Activated CD4-positive, alpha-beta T cell treated with anti-CD3 and anti-CD28 coated beads for 1 hour (primary cell): ENCODE results near the gene PLCH1.

Experiments
- DNase-seq: peaks from one replicate; pipeline ENCODE4 v3.0.0-alpha.2; 2020

PLCH1 gene

DNA sequence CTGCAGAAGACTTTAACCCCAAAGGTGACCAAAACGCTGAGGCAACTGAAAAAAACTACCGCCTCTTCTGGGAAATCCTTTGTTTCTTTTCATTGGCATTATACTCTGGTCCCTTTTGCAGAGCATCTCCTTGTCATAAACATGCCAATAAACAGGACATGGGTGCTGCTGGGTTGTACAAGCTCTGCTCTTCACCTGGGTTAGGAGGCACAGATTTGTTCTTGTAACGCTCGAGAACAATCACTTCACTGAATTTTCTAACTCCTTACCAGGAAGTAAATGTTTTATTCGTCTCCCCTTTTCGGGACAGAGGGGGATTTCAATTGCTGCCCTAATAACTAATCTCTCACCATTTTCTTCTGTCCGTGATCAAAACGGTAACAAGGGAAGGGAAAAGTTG is 1.3 kb downstream of the PLCH1 start:
- DNase-seq = no peak

DNA sequence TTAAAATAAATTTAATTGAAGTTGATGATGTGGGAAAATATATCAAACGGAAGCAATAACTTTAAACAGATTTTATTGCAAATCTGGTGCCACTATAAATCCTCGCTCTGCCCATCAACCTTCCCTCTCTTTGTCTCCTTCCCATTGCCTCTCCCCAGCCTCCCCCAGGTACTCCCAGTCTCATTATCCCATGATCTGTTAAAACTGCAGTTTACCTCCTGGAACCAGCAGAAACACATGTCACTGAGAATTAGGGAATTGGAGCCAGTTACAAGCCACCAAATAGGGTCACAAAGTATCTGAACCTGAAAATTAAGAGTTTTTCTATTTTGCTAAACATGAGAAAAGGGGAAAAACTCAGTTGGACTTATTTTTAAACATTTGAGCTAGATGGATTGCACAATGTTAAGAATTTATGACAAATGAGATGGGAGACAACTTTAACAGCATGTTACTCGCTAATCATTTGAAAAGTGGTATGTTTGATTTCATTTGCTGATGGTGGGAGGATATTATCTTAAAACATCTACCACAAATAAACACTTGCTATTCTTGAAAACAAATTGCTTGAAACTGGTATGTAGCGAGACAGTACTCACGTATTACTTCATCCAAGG is 2.4 kb downstream of the PLCH1 start:
- DNase-seq = no peak

GRCh38 chr3:155741603-155742002 is 3.3 kb downstream of the PLCH1 start:
- no peak for DNase-seq

DNA sequence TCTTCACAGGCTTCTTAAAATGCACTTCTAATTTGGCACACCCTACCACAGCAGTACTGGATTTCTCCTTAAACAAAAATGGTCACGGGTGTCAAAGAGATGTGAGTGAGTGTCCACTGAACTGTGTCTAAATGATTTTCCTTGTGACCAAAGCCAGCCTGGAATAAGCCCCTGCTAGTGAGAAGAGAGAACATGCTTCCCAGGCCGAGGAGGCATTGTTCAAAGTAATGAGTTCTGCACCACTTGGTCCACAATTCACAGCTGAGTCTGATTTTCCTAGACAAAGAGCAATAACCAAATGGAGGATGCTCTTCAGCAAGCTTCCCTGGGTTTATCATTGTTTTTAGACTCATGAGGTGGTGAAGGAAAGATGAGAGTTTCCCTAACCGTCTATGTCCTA is 3.8 kb downstream of the PLCH1 start:
- DNase-seq = no peak

DNA sequence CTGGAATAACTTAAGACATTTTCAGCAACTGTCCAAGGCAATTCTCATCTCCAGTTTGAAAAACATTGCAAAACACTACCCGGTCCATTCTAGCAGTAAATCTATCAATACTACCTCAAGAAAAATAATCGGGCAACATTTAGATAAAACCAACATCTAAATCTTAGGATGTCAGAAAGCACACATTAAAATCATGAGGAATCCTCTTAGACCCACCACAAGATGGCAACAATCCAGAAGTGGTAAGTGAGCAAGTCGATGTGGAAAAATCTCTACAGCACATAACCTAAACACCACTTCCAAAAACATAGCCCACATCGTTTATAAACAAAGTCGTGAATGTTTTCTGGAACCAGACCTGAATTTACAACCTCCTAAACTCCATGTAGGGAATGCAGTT is 5.7 kb downstream of the PLCH1 start:
- DNase-seq = no peak

DNA sequence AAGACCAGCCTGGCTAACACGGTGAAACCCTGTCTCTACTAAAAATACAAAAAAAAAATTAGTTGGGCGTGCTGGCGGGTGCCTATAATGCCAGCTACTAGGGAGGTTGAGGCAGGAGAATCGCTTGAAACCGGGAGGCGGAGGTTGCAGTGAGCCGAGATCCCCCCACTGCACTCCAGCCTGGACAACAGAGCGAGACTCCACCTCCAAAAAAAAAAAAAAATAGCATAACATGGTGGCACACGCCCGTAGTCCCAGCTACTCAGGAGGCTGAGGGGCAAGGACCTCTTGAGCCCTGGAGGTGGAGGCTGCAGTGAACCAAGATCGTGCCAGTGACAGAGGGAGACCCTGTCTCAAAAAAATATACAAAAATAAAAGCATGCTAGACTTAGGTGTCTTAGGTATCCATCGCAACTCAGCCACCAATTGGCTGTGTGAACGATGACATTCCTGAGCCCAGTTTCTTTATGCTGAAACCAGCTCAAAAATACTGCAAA is 6.2 kb downstream of the PLCH1 start:
- DNase-seq = no peak

- DNase-seq = no peak
Observed at GRCh38 chr3:155737844-155738460, 6.9 kb downstream of the PLCH1 start.

- no peak for DNase-seq
Observed at GRCh38 chr3:155736381-155736780, 8.5 kb downstream of the PLCH1 start.

- DNase-seq = no peak
Observed at GRCh38 chr3:155730843-155731242, 14.0 kb downstream of the PLCH1 start.

DNA sequence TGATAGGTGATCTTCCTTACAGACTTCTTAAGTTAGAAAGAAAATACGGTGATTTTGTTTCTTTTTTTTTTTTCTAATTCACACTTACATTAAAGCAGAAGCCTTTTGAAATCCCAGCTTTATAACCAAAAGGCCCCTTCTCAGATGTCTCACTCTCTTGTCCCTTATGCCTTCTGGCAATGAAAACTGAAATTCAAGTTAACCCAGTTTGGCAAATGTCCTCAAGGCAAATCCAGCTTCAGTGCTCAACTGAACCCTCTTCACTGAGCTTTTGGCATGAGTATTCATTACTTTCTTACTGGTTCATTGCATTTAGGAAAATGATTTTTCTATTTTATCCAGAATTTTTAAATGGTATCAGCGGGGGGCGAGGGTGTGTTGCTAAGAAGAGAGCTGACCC is 17.0 kb downstream of the PLCH1 start:
- no peak for DNase-seq

DNA sequence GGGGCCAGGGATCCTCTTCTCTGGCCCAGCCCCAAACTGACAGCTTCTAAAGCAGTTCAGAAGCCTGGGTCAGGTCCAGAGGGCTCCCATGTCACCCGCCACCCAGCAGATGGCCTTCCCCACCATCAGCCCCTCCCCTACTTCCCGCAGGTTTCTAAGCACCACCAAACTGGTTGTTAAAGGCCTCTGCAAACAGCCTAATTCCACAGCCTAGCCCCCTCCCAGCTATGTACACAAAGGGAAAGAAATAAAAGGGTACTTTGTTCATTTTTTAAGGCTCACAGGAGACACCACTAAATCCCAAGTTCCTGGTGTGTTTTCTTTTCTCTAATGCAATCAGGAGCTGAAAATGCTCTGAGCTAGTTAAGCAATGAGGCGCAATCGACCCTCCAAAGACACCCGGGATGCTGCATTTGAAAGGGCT is 30.6 kb downstream of the PLCH1 start:
- no peak for DNase-seq

DNA sequence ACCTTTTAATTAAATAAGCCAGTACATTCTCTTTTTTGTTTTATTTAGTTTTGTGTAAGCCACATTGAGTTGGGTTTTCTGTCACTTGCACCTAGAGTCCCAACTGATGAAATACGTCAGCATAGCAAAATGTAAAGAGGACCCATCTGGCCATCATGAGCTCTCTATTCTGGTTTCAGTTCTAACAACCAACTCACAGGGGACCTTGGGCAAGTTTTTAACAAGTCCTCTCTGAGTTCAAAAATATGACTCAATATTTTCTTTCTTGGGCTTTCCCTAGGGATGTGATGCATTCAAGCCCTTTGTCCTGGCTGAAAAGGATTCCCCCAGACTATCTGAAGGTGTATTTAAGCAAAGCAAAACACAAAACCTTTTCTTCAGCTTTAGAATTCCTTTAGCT is 32.9 kb downstream of the PLCH1 start:
- no peak for DNase-seq

DNA sequence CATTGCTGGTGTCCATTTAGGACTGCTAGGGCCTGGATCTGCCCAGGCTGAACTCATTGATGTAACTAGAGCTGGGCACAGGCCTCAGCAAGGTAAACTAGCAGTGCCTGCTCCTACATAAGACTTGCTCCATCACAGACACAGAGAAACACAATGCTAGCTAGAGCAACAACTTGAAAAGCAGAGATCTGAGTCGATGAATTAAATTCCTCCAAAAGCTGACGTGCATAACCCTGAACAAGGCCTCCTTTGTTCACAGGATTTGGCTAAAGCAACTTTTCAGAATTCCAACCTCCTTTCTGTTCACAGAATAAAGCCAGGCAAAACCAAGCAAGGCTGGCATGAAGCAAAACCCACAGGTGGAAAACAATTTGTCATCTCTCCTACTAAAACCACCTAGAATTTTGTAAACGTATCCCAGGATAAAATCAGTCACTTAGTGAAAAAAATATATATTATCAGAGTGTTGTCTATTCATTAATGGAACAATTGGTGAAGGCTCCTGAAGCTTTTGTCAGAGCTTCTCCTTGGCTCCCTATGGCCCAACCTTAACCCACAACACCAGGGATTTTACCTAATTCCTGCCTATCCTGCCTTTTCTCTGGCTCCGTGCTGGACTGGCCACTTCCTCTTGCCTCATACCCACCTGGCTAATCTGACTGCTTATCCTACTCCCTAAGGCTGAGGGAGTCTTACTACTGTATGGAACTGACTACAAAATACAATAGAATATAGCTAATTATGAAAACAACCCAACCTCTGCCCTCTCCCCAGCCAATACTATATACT is 39.9 kb downstream of the PLCH1 start:
- no peak for DNase-seq

DNA sequence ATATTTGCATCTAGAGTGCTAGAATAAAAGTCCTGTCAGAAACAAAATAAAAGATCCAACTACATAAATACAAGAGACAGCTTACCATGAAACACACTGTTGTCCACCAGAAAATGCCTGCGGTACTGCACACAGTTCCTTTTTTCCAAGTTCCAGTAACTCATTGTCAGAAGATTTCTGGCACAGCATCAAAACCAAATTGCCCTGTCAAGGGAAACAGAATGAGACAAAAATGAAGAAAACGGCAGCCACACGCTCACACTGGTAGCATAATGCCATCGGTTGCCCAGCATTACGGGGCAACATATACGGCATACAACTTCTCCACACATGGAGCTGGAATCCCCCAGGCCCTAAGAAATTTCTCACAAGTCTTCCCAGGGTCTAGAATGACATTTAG is 40.8 kb downstream of the PLCH1 start:
- DNase-seq = no peak

GRCh38 chr3:155702745-155703591 is 41.9 kb downstream of the PLCH1 start:
- DNase-seq = no peak

DNA sequence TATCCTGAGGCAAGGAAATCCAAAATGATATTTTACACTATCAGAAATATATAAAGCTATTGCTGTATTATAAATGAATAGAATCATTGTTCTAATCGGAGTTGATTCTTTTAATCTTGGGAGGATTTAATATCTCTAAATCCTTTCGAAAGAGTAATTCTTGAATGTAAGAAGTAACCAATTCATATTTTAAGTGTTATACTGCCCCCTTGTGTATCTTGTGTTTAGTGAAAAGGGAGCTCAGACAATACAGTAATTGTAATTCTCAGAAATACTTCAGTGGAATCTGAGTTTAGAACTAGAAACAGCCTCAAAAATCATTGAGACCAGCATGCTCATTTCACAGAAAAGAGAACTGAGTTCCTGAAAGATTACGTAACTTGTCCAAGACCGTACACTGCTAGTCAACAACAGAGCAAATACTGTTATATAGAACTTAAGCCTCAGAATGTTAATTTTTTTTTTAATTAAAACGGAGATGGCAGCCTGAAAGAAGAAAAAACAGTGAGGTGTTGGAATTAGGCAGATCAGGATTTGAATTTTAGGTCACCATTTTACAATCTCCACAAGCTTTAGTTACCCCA is 42.9 kb downstream of the PLCH1 start:
- no peak for DNase-seq

GRCh38 chr3:155697542-155697941 is 47.3 kb downstream of the PLCH1 start:
- no peak for DNase-seq

GRCh38 chr3:155690921-155691320 is 54.0 kb downstream of the PLCH1 start:
- DNase-seq = no peak

DNA sequence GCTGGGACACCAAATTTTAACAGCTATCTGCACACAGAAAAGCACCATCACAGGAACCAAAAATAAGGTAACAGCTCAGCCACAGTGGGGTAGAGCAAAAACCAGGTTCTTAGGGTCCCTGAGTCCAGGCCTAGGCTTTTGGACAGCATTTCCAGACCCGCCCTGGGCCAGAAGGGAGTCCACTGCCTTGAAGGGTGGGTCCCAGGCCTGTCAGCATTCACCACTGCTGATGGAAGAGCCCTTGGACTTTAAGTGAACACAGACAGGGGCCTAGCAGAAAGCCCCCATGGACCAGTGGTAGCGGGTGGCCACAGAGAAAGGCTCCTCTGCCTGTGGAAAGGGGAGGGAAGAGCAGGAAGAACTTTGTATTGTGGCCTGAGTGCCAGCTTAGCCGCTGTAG is 56.4 kb downstream of the PLCH1 start:
- DNase-seq = no peak

GRCh38 chr3:155683344-155683720 is 61.5 kb downstream of the PLCH1 start:
- DNase-seq = no peak

DNA sequence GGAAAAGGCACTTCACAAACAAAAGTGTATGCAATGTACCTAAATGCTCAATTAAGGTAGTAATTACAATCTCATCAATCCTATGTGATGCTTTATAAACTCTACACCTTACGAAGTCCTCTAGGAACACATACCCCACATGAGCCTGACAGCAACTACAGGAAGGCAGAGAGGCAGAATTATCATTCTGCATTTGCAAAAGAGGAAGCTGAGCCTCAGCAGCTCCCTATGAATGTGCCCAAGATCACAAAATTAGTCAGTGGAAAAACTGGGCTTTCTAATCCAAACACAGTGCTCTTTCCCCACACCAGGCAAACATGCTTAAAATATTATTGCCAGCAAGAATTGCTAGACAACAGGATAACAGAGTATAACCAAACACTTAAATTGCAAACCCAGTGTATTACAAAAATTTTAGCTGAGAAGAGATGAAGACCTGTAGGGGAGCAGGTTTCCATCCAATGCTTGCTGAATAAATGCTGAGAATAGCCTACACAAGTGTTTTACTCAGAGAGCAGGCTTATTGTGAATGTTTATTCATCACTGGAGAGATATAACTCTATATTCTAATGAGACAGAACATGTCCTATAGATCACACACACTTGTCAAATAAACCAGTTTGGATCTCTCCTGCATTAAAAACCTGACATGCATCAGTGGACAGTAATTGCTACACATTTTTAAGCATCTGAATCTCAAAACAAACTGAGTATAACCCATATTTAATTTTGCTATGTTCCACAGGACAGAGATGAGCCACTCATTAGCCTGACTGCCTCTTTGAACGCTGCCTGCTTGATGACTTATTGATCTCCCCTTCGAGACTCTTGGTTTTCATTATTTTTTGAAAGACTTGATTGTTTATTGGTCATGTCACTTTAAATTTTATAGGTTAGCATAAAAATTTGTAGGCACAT is 62.2 kb downstream of the PLCH1 start:
- no peak for DNase-seq
